ENCODE results near the gene HPSE.
"Not testable (repeated sequence)": the region's sequence is repeated elsewhere in the genome, so short reads cannot be mapped to it uniquely, and the experiment has no call there.

HPSE gene

GRCh38 chr4:83335701-83336100, 1.1 kb upstream of the HPSE start:
- peak in 1 of 51 donors; percentile 9 for DNase-seq

- DNase-seq = no peak
Observed at GRCh38 chr4:83331956-83332355, 2.7 kb downstream of the HPSE start.

GRCh38 chr4:83329521-83330110, 5.0 kb downstream of the HPSE start:
- DNase-seq = no peak

- DNase-seq = no peak
Observed at GRCh38 chr4:83328521-83329187, 6.0 kb downstream of the HPSE start.

GRCh38 chr4:83326546-83326945, 8.1 kb downstream of the HPSE start:
- DNase-seq = peak in 2 of 51 donors; percentile 1 to 5

- DNase-seq = not testable (repeated sequence)
Observed at GRCh38 chr4:83325306-83325705, 9.3 kb downstream of the HPSE start.

GRCh38 chr4:83323136-83323535, 11.5 kb downstream of the HPSE start:
- DNase-seq = no peak

- DNase-seq = peak in 27 of 51 donors; percentile 2 to 46 (median 14)
Observed at GRCh38 chr4:83320548-83320947, 14.1 kb downstream of the HPSE start.

GRCh38 chr4:83318666-83319065, 16.0 kb downstream of the HPSE start:
- DNase-seq = no peak

- no peak for DNase-seq
Observed at GRCh38 chr4:83317671-83318070, 17.0 kb downstream of the HPSE start.

GRCh38 chr4:83316459-83317165, 18.0 kb downstream of the HPSE start:
- DNase-seq = no peak

GRCh38 chr4:83315341-83315870, 19.2 kb downstream of the HPSE start:
- no peak for DNase-seq

- DNase-seq = no peak
Observed at GRCh38 chr4:83308672-83309071, 26.0 kb downstream of the HPSE start.

GRCh38 chr4:83307920-83308319, 26.7 kb downstream of the HPSE start:
- no peak for DNase-seq

GRCh38 chr4:83305187-83305586, 29.5 kb downstream of the HPSE start:
- no peak for DNase-seq

GRCh38 chr4:83297548-83298260, 36.9 kb downstream of the HPSE start:
- DNase-seq = no peak

GRCh38 chr4:83293305-83294046, 41.2 kb downstream of the HPSE start:
- DNase-seq = no peak

GRCh38 chr4:83290059-83290774, 44.4 kb downstream of the HPSE start:
- not testable (repeated sequence) for DNase-seq

- DNase-seq = not testable (repeated sequence)
Observed at GRCh38 chr4:83288381-83288780, 46.3 kb downstream of the HPSE start.

GRCh38 chr4:83285055-83285407, 49.6 kb downstream of the HPSE start:
- peak in 7 of 51 donors; percentile 3 to 83 (median 18) for DNase-seq
